HG03575 (cell line): ENCODE measurements around the gene IGF2BP2.
"Not testable (repeated sequence)": the region's sequence is repeated elsewhere in the genome, so short reads cannot be mapped to it uniquely, and the experiment has no call there.

Source experiments
- ATAC-seq: cut with Tn5 transposase; IDR thresholded peaks from one replicate; pipeline ENCODE4 v1.9.1; 2021; ENCODE audit not compliant: unreplicated experiment, insufficient number of reproducible peaks, low FRiP score; ENCODE audit errors: extremely low read depth

Gene IGF2BP2

DNA sequence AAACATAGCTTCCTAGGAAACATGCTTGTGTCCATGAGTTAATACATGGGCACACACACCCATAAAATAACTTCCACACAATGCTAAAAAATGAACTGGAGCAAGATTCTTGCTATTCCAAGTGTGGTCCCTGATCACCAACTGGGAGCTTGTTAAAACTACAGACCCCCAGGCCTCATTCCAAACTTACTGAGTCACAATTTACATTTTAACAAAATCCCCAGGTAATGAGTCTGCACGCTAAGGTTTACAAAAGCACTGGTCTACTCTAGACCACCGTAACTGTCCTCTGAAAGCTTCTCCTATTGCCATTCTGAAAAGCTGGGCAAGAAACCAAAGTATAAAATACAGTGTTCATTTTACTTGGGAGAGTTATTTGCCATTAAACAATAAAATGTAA, 45.4 kb downstream of the IGF2BP2 start:
- no peak for ATAC-seq

DNA sequence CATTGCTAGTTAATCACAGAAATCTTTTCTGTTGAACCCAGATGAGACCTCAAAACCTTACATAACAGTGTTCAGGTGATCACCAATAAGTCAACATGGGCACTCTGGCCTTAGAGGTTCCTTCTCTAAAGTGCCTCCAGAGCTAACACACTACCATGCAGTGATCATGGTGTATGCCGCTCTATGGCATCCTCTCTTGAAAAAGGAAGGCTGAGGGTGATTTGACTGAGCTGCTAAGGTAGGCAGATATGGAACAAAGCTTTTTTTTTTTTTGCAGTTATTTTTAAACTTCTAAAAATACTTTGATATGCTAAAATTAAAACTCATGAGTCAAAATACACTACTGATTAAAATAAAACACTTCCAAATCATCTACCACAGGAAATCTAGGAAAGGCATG, 46.0 kb downstream of the IGF2BP2 start:
- no peak for ATAC-seq

- ATAC-seq: no peak
Measured at GRCh38 chr3:185778094-185778493, 46.7 kb downstream of the IGF2BP2 start.

- ATAC-seq: no peak
Measured at GRCh38 chr3:185770109-185770508, 54.7 kb downstream of the IGF2BP2 start.

DNA sequence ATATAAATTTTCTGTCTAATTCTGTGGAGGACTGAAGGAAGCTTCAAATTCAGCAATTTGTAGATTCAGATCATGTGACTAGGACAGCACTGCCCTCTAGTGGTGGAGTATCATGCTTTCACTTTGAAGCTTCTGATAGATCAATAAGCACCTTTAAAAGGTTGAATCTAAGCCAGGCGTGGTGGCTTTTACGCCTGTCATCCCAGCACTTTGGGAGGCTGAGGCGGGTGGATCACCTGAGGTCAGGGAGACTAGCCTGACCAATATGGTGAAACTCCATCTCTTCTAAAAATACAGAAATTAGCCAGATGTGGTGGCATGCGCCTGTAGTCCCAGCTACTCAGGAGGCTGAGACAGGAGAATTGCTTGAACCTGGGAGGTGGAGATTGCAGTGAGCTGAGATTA, 56.3 kb downstream of the IGF2BP2 start:
- ATAC-seq: not testable (repeated sequence)

DNA sequence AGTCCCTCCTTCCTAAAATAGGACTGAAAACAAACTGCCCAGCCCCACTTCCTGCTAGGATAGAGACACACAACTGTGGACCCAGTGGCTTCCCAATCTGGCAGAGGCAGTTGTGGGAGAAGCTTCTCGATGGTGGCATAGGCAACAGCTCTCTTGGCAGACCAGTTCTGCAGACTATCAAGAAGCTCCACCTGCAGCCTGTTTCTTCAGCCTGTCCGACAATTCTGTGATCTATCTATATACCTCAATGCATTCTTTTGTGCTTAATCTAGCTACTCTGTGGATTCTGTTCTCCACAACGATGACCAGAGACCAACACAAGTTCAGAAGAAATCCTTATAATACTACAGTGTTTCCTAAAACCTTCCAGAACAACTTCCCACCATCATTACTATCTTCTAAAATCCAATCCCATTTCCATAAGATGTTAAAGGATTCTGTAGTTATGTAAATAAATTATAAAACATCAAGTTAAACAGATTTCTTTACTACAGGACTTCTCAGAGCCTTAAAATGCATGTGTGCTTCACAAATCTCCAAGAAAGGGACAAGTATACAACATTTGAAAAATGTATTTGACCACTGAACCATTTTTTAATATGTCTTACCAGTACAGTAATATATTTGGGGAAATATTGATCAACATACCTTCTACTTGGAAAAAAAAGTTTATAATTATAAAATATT, 57.7 kb downstream of the IGF2BP2 start:
- ATAC-seq: no peak

GRCh38 chr3:185766329-185767001, 58.4 kb downstream of the IGF2BP2 start:
- no peak for ATAC-seq

GRCh38 chr3:185764980-185765370, 59.9 kb downstream of the IGF2BP2 start:
- ATAC-seq: no peak

GRCh38 chr3:185764163-185764979, 60.5 kb downstream of the IGF2BP2 start:
- no peak for ATAC-seq

DNA sequence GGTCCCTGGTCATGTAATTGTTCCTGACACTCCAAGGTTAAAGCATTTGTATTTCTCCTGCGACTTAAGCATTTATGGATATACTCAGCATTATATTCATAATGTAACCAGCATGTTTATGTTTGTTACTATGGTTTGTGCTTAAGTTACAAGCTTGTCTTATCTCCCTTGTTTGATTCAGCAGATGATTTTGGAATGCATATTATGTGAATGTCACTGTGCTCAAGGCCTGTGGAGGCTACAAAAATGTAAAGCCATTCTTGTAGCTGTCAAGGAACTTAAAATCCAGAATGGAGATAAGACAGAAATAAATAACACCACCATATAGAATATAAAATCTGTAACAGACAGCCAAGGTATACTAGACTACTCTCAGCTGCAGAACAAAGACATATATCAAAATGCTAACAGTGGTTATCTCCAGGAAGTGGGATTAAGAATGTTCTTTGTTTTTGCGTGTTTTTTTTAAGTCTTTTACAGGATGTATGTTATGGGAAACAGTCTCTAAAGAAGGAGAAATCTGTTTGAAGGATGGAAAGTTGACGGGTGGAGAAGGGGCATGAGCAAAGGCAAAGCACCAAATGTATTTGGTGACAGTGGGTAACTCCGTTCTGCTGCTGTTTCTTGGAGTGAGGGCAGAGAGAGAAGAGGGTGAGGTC, 61.4 kb downstream of the IGF2BP2 start:
- no peak for ATAC-seq

GRCh38 chr3:185760550-185760949, 64.3 kb downstream of the IGF2BP2 start:
- no peak for ATAC-seq

DNA sequence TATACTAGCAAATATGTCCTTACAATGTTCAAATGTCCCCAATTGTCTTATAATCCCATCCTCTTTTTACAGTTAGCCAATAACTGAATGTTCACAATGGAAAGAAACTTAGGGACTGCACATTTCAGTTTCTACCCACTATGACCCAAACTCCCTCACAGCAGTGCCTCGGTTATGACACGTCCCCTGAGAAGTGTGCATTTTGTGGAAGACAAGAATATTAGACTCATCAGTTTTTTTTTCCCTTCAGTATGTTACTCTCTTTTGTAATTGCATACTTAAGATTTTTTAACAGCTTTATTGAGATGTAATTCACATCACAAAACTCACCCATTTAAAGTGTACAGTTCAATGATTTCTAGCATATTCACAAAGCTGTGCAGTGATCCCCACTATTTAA, 64.8 kb downstream of the IGF2BP2 start:
- ATAC-seq: no peak

DNA sequence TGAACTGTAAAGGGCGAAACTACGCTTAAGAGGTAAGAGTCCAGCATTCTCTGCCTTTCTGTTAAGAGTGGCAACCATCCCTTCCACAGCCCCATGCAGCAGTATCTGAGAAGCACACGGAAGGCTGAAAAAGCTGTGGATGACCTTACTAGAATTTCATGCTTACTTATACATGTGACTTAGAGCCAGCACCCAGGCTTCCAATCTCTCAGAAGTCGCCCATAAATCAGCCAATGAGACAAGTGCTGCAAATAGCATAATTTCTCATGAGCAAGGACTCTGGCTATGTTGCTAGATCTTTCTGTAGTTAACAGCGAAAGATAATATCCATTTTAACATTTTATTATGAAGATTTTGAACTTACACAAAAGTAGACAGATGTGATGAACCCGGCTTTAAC, 65.3 kb downstream of the IGF2BP2 start:
- no peak for ATAC-seq

DNA sequence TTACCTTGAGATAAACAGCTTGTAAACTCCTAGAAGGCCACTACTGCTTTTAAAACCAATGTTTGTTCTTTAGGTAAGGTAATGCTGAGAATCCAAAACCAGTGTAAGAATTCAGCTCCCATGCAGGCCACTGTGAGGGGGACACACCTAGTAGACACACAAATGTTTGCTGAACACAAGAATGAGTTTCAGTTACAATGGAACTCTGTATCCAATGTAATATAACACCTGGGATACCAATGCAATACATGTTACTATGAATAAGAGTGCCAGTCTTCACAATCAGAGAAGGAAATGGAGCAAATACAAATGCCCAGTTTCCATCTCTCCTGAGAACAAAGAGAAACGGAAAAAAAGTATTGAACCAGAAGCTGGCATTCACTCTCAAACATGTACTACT, 65.9 kb downstream of the IGF2BP2 start:
- no peak for ATAC-seq

- ATAC-seq: no peak
Measured at GRCh38 chr3:185757176-185757575, 67.7 kb downstream of the IGF2BP2 start.

DNA sequence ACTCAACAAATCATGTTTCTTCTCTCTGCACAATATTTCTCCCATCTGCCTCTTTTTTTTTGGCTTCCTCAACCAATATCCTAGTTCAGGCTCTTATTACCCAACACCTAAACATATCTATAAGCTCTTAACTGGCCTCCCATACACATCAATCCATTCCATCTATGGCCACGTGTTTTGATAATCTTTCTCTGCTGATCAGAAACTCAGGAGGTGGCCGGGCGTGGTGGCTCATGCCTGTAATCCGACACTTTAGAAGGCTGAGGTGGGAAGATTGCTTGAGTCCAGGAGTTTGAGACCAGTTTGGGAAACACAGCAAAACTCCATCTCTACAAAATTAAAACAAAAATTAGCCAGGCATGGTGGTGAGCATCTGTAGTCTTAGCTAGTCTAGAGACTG, 68.4 kb downstream of the IGF2BP2 start:
- no peak for ATAC-seq

GRCh38 chr3:185754920-185755319, 69.9 kb downstream of the IGF2BP2 start:
- ATAC-seq: no peak

GRCh38 chr3:185753354-185753753, 71.5 kb downstream of the IGF2BP2 start:
- no peak for ATAC-seq

DNA sequence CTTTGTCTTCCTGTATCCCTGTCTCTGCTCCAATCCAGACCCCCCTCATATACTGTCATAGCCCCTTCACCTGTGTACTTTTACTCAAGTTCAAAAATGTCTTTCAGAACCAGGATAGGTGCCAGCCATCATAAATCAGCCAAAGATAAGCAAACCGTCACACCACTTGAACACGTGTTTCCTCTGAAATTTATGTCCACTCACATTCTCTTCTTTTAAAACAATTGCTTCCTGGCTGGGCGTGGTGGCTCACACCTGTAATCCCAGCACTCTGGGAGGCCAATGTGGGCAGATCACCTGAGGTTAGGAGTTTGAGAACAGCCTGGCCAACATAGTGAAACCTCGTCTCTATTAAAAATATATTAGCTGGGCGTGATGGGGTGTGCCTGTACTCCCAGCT, 74.1 kb downstream of the IGF2BP2 start:
- no peak for ATAC-seq

DNA sequence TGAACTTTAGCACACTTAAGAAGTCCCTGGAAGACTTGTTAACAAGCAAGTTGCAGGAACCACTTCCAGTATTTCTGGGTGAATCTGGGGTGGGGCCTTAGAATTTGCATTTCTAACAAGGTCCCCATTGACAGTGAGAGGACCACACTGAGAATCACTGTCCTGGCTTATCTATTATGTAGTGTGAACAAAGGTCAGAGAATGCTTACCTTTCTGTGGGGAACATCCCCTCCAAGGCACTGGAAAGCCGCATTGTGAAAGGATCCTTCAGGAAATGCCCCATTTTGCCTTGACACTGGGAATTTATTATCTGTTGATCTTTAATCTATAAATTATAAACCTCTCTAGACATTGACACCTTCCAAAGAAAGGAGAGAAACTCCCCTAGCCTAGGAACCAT, 74.8 kb downstream of the IGF2BP2 start:
- no peak for ATAC-seq
